Fibroblast of mammary gland (primary cell): ENCODE data around the gene LDLRAD4.

Experiments used
- DNase-seq: peaks from one replicate; pipeline ENCODE4 v3.0.0-alpha.2; 2010; ENCODE audit warnings: low read depth
- H3K4me3 ChIP-seq: 2 replicates; pipeline ENCODE4 v1.5.1; 2011; ENCODE audit warnings: low read depth, mild to moderate bottlenecking, low read length, moderate library complexity; ENCODE audit not compliant: control insufficient read depth
- TF ChIP-seq, protein P1 (sequence below): conservative IDR thresholded peaks from 2 replicates; pipeline ENCODE4 v1.5.1; 2011; ENCODE audit warnings: low read depth, low read length, inconsistent platforms; ENCODE audit not compliant: control insufficient read depth, insufficient read depth

The LDLRAD4 gene

GRCh38 chr18:13518382-13518781 is 299.8 kb downstream of the LDLRAD4 start:
- TF ChIP-seq, protein P1, sequence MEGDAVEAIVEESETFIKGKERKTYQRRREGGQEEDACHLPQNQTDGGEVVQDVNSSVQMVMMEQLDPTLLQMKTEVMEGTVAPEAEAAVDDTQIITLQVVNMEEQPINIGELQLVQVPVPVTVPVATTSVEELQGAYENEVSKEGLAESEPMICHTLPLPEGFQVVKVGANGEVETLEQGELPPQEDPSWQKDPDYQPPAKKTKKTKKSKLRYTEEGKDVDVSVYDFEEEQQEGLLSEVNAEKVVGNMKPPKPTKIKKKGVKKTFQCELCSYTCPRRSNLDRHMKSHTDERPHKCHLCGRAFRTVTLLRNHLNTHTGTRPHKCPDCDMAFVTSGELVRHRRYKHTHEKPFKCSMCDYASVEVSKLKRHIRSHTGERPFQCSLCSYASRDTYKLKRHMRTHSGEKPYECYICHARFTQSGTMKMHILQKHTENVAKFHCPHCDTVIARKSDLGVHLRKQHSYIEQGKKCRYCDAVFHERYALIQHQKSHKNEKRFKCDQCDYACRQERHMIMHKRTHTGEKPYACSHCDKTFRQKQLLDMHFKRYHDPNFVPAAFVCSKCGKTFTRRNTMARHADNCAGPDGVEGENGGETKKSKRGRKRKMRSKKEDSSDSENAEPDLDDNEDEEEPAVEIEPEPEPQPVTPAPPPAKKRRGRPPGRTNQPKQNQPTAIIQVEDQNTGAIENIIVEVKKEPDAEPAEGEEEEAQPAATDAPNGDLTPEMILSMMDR, result no peak
- no peak overlapping the region for H3K4me3 ChIP-seq
- DNase-seq, result no peak

GRCh38 chr18:13520306-13520705 is 301.7 kb downstream of the LDLRAD4 start:
- DNase-seq, result no peak
- TF ChIP-seq, protein P1, result no peak

DNA sequence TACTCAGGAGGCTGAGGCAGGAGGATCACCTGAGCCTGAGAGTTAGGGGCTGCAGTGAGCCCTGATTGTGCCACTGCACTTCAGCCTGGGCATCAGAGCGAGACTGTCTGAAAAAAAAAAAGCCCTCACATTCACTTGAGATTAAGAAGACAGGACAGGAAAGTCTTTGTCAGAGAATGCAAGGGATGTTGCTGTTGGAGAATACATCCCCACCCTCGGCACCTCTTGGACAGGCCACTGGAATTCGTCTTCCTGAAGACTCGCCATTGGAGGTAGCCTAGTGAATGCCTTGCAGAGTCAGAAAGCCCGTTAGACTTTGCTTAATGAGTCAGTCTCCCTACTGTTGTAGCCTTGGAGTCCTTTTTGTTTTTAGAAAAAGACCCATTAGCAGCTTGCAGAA is 302.2 kb downstream of the LDLRAD4 start:
- TF ChIP-seq, protein P1, result no peak
- H3K4me3 ChIP-seq, result no peak overlapping the region
- no peak for DNase-seq

More at GRCh38 chr18:13520306-13520705, 301.7 kb downstream of the LDLRAD4 start:
- H3K4me3 ChIP-seq, result no peak overlapping the region

- TF ChIP-seq, protein P1, result no peak
- no peak for DNase-seq
- H3K4me3 ChIP-seq, result no peak overlapping the region
Observed at GRCh38 chr18:13521418-13521817, 302.9 kb downstream of the LDLRAD4 start.

DNA sequence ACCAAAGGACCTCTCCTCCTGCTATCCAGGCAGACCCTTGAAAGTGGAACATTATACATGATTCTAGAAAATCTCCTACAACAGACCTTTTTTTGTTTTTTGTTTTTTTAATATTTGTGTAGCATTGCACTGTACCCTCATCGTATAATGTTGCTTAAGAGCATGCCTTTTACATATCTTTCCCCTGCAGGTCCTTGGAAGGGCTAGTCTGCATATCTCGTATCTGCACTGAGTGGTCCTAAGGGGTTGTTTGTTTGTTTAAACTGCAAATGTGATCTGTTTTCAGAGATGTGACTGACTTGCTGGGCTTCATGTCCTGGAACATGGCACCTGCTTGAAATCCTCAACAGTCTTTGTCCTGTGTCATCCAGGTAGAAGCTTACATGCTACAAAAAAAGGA is 303.7 kb downstream of the LDLRAD4 start:
- TF ChIP-seq, protein P1, result no peak
- no peak for DNase-seq
- H3K4me3 ChIP-seq, result no peak overlapping the region

DNA sequence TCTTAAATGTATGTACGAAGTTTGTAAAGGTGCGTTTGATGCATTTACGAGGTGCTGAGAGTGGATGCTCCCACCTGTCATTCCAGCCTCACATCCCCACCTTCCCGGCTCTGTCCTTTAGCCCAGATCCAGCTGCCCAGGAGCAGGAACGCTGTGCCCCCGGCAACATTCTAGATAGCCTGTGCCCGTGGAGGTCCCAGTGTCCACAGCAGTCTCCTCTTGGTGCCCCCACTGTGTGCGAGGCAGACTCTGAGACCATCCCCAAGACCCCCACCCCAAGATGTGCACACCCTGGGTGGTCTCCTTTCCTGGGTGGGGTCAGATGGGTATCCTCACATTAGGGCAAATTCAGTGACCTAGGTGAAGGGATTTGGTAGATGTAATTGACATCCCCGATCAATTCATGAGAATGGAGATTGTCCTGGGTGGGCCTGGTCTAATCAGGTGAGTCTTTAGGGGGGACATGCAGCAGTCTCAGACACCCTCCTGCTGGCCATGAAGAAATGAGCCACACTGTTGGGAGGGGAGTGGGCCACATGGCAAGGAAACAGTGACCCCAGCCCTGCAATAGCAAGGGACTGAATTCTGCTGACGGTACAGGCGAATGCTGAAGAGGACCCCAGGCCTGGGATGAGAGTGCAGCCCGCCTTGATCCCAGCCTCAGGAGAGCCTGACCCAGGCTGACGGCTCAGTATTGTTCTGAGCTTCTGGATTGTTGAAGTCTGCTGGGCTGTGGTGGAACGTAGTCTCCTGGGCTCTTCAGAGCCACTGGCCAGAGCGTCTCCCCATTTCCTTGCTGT is 304.5 kb downstream of the LDLRAD4 start:
- TF ChIP-seq, protein P1, result no peak
- H3K4me3 ChIP-seq, result no peak overlapping the region
- no peak for DNase-seq
